ENCODE measurements around the gene FEZF2. TPM values are rescaled to one million over a fixed set of nuclear protein-coding genes. Genes with fewer than 3 reads are reported as not detected.

The FEZF2 gene
- total RNA-seq, 1 donor from 2014 or later = not detected

DNA sequence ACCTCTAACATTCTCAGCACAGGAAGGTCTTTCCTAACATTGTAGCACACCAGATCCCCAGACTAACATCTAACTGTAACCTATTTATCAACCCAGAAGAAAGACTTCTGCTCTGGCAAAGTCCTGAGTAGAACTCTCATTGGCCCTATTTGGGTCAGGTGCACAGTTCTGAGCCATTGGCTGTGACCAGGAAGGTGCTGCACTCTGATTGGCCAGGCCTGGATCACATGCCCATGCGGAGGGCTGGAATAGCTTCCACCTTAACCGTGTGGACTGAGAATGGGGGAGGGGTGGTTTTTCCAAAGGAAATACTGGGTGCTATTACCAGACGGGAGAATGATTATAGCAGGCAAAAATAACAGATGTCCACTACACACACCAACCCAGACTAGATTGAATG is 11.5 kb downstream of the FEZF2 start:
- DNase-seq (ENCODE audit: low read depth) (no peak), FAIRE-seq (no peak)
- no peaks in the 10 kb centered on the region for H3K36me3 ChIP-seq (ENCODE audit: control insufficient read depth, insufficient read depth, low read length)
- TF ChIP-seq, protein P1, sequence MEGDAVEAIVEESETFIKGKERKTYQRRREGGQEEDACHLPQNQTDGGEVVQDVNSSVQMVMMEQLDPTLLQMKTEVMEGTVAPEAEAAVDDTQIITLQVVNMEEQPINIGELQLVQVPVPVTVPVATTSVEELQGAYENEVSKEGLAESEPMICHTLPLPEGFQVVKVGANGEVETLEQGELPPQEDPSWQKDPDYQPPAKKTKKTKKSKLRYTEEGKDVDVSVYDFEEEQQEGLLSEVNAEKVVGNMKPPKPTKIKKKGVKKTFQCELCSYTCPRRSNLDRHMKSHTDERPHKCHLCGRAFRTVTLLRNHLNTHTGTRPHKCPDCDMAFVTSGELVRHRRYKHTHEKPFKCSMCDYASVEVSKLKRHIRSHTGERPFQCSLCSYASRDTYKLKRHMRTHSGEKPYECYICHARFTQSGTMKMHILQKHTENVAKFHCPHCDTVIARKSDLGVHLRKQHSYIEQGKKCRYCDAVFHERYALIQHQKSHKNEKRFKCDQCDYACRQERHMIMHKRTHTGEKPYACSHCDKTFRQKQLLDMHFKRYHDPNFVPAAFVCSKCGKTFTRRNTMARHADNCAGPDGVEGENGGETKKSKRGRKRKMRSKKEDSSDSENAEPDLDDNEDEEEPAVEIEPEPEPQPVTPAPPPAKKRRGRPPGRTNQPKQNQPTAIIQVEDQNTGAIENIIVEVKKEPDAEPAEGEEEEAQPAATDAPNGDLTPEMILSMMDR (IDR thresholded peaks at IDR 0.05; ENCODE audit: insufficient read depth, low read length, severe bottlenecking) = no peak
- peaks cover 12% of the 10 kb centered on the region for H3K27me3 ChIP-seq (ENCODE audit: control insufficient read depth, insufficient read depth, low read length)
- no peak overlapping the region for H3K4me3 ChIP-seq (ENCODE audit: low read depth, low read length)

DNA sequence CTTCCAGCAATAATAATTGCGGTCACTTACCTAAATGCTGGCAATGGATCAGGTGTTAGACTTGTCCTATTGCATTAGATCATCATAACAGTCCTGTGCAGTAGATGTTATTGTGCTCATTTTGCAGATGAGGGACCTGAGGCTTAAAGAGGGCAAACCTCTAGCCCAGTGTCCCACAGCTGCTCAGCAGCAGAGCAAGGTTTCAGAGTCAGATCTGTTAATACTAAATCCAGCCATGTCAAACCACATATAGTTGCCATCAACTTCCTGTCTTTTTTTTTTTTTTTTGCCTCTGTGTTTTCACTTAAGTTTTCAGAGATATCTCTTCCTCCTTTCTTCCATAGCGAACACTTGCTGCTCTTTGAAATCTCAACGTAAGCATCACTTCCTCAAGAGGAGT is 12.1 kb downstream of the FEZF2 start:
- Histone ChIP-seq H3K36me3 (ENCODE audit: control insufficient read depth, insufficient read depth, low read length) (no peaks in the 10 kb centered on the region), H3K4me3 (ENCODE audit: low read depth, low read length) (no peak overlapping the region), H3K27me3 (ENCODE audit: control insufficient read depth, insufficient read depth, low read length) (peaks cover 7% of the 10 kb centered on the region)
- DNase-seq (ENCODE audit: low read depth) (no peak), FAIRE-seq (no peak)
- TF ChIP-seq, protein P1 (IDR thresholded peaks at IDR 0.05; ENCODE audit: insufficient read depth, low read length, severe bottlenecking) = no peak

DNA sequence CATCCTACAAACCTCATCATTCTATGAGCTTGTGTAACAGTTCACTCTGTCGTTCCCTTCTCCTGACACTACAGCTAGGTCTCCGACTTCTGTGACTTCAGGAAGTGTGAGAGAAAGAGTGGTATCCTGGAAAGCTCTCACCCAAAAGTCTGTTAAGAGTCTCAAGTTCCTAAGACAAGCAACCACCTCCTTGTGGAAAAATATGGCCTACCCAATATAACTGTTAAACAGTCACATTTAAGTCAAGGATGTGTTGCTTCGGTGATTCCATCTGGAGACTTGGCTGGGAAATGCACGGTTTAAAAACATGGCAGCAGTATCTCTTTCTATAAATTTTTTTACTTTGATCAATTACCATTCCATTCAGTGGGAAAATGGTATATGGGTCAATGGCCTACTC is 13.8 kb downstream of the FEZF2 start:
- Histone ChIP-seq H3K4me3 (ENCODE audit: low read depth, low read length) (no peak overlapping the region), H3K36me3 (ENCODE audit: control insufficient read depth, insufficient read depth, low read length) (no peaks in the 10 kb centered on the region), H3K27me3 (ENCODE audit: control insufficient read depth, insufficient read depth, low read length) (peaks cover 2% of the 10 kb centered on the region)
- FAIRE-seq (no peak), DNase-seq (ENCODE audit: low read depth) (no peak)
- TF ChIP-seq, protein P1 (IDR thresholded peaks at IDR 0.05; ENCODE audit: insufficient read depth, low read length, severe bottlenecking) = no peak

DNA sequence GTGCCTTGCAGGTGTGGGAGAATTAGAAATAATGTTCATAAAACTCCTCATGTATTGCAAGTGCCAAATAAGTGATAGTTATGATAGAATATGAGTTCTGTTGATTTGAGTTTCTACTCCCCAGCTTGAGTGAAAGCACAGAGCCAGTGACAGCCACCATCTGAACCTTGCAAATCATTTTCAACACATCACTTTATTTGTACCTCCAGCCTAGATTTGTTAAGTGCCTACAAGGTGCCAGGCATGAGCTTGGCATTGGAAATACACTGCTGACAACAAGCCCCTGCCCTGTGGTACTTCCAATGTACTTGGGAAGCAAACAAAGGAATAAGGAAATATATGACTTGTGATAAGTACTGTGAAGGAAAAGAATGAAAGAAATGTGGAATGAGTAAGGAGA is 17.0 kb downstream of the FEZF2 start:
- FAIRE-seq = no peak
- H3K36me3 ChIP-seq (ENCODE audit: control insufficient read depth, insufficient read depth, low read length) = no peaks in the 10 kb centered on the region
- H3K4me3 ChIP-seq (ENCODE audit: low read depth, low read length) = no peak overlapping the region
- H3K27me3 ChIP-seq (ENCODE audit: control insufficient read depth, insufficient read depth, low read length) = peaks cover 2% of the 10 kb centered on the region
- no peak for DNase-seq (ENCODE audit: low read depth)
- TF ChIP-seq, protein P1 (IDR thresholded peaks at IDR 0.05; ENCODE audit: insufficient read depth, low read length, severe bottlenecking) = no peak

DNA sequence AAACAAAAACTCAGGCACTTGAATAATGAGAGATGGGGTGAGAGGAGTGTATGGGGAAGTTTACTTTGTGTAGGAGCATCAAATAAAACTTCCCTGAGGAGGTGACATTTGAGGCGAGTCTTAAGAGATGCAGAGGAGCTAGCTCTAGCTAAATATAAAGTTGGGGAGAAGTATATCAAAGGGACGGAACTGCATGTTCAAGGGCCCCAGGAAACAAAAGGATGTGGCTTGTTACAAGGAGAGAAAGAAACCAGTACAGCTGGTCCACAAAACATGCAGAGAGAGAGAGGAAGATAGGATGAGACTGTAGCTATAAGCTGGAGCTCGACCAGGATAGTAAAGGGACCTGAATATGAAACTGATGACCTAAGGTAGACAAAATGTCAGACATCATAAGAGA is 17.6 kb downstream of the FEZF2 start:
- Histone ChIP-seq H3K36me3 (ENCODE audit: control insufficient read depth, insufficient read depth, low read length) (no peaks in the 10 kb centered on the region), H3K27me3 (ENCODE audit: control insufficient read depth, insufficient read depth, low read length) (peaks cover 2% of the 10 kb centered on the region), H3K4me3 (ENCODE audit: low read depth, low read length) (no peak overlapping the region)
- TF ChIP-seq, protein P1 (IDR thresholded peaks at IDR 0.05; ENCODE audit: insufficient read depth, low read length, severe bottlenecking) = no peak
- DNase-seq (ENCODE audit: low read depth) = no peak
- FAIRE-seq = no peak

DNA sequence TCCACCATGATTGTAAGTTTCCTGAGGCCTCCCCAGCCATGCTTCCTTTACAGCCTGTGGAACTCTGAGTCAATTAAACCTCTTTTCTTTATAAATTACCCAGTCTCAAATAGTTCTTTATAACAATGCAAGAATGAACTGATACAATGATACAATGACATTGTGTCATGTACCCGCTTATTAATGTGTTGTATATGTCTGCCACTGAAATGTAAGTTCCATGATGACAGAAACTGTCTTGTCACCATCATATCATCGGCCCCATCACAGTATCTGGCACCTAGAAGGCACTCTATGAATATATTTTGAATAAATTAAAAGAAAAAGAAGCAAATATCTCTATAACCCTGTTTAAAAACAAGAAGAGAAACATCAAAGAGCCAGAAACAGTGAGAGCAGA is 29.6 kb downstream of the FEZF2 start:
- no peaks in the 10 kb centered on the region for H3K36me3 ChIP-seq (ENCODE audit: control insufficient read depth, insufficient read depth, low read length)
- TF ChIP-seq, protein P1 (IDR thresholded peaks at IDR 0.05; ENCODE audit: insufficient read depth, low read length, severe bottlenecking) = no peak
- FAIRE-seq (no peak), DNase-seq (ENCODE audit: low read depth) (no peak)
- H3K4me3 ChIP-seq (ENCODE audit: low read depth, low read length) = no peak overlapping the region
- peaks cover 1% of the 10 kb centered on the region for H3K27me3 ChIP-seq (ENCODE audit: control insufficient read depth, insufficient read depth, low read length)

Measured in bronchial epithelial cell (primary cell).